GM19025 (cell line): ENCODE measurements around the gene PRKD2.

Experiments used
- ATAC-seq: cut with Tn5 transposase; IDR thresholded peaks from one replicate; pipeline ENCODE4 v1.9.1; 2021; ENCODE audit warnings: mild to moderate bottlenecking, low read depth, moderate library complexity; ENCODE audit not compliant: unreplicated experiment

The PRKD2 gene

DNA sequence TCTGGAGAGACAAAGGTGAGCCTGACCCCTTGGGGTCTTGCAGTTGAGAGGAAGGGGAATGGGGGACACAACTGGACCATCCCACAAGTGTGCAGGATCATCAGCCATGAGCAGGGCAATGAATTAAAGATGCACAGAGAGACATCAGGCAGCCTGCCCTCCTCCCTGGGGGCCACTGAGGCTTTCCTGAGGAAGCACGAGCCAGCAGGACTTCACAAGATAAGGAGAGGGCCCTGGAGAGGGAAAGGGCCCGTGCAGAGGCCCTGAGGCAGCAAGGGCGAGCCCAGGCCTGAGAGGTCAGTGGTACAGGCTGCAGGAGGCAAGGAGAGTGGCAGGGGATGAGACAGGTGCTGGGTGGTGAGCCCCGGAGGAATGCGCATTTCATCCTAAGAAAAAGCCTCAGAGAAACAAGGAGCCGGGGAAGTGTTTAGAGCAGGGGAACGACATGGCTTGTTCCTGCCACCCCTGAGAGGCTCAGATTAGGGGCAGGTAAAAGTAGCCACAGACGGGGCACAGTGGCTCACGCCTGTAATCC, 9.0 kb upstream of the PRKD2 start:
- ATAC-seq = no peak

DNA sequence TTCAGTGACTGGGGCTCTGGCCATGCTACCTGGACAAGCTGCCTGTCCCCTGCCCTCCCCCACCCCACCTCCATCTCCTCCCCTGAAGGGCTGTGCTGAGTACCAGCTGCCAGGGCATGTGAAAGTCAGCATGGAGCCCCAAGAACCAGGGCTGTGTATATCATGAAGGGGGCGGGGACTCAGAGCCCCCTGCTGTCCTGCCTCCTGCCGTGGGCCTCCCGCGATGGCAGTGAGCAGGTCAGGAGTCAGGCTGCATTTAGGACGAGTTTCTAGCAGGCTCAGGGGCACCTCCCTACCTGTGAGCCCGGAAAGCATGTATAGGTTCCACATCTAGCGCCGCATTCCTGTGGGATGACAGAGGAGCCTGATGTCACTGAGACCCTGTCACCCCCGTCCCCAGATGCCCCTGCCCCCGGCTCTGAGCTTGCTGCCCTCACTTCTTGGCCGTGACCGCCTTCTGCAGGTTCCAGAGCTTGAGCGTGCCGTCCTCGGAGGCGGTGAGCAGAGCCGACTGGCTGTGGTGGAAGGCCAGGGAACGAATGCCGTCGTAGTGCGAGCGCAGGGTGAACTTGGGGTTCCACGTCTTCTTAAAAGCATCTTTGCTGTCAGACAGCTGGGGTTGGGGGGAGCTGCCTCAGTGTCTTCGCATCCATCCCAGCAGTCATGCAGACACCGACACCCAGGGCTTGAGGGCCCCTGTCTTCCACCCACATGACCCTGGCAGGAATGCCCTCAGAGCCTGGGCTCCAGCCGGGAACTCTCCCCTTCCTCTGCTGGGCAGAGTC, 8.3 kb upstream of the PRKD2 start:
- ATAC-seq = no peak

DNA sequence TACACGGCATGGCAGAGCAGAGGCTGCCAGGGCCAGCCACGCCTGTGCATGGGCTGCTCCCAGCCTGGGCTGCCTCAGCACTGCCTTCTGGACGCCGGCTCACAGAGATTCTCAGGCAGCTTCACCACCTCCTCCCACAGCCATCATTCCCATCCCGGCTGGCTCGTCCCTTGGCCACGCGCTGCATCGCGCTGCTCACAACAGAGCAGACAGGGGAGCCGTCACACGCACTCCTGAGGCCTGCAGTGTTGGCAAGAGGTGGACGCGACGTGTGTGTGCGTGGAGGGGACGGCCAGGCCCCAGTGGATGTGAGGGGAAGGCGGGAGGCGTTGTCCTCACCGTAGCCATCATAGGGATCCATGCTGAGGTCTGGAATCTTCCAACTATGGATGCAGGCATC, 7.6 kb upstream of the PRKD2 start:
- ATAC-seq = no peak

DNA sequence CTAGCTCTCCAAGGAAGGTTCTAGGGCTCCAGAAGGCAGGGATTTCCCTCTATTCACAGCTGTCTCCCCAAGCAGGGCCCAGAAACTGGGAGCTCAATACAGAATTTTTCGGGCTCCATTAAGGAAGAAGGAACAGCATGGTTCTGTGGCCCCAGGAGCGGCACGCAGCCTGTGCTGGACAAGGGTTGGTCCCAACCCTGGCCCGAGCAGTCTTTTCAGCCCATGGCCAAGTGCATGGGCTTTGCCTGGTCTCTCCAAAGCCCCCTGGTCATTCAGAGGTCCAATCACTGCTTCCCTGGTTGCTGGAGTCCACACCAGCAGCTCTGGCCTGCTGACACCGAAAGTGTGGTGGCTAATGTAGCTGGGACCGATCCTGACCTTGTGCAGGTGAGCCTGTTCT, 6.6 kb upstream of the PRKD2 start:
- ATAC-seq = no peak

DNA sequence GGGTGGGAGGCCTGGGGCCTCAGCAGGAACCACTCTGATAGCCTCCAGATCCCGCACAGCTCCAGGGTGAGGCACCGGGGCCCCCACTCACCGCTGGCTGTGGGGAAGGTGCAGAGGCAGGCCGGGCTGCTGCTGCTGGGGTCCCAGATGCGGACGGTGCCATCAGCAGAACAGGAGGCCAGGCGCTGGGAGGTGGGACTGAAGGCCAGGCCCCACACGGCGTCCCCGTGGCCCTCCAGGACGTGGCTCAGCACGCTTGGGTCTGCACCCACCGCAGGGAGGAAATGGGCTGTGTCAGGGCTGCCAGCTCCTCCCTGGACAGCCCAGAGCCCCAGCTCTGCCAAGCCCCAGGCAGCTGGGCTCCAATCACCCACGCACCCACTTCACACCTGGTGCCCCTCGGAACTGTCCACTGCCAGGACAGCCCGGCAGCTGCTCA, 6.1 kb upstream of the PRKD2 start:
- no peak for ATAC-seq

DNA sequence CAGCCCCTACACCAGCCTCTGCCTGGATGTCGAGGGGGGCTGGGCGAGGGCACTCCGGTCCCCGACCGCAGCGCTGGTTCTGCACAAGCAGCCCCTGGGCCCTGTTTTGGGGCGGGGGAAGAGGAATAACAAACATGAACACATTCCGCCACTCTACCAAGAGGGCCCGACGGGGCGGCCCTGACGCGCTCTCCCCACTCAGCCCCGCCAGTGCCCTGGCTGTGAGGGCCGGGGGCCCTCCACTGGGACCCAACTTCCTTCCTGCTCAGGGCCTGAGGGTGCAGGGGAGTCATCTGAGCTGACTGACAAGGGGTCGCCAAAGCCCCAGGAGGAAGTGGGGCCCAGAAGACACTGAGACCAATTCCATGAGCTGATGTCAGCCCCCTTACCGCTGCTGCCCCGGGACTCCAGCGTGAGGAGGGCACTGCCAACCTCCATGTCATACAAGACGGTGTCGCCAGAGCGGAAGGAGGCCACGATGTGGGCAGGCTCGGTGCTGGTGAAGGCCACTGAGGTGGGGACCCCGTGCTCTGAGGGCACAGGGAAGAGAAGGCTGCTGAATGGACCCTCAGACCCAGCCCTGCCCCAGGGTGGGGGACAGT, 5.6 kb upstream of the PRKD2 start:
- no peak for ATAC-seq

DNA sequence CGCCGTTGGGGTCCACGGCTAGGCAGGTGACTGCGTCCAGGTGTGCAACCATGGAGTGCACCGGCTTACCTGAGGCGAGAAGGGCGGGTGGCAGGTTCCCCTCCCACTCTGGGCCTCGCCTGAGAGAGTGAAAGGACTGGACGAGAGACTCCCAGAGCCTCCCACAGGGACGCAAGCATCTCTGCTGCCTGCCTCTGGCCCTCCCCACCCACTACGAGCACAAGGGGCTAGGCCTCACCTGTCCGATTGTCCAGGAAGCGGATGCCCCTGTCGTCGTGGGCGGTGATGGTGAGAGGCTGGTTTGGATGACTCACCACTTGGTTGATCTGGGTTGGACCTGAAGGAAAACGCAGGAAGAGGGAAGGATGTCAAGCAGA, 5.1 kb upstream of the PRKD2 start:
- ATAC-seq = no peak

DNA sequence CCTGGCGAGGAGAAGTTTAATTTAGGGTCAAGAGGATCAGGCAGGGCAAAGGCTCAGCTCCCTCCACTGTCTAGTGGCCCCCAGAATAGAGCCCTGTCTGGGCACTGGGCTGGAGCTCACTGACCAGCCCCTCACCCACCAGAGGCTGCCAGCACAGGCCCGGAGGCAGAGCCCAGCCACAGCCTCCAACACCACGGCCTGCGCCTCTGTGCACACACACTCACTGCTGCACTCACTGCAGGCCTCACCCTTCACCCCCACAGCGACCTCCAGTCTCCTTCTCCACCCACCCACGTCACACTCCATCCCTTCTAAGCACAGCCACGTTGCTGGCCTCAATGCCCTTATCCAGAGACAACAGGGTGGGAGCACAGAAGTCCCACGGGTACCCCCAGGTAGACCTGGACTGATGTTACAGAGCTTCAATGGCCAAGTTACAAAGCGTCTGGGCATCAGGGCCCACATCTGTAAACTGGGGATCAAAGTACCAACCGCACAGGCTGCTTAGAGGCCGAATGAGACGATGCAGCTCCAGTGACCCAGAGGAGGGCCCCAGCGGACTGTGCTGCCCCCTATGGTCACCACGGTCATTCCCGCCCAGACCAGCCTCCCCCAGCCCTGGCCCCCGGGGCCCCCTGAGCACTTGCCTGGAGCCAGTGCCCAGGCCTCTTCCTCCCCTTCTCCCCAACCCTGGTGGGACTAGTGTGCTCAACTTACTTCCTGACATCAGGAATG, 4.5 kb upstream of the PRKD2 start:
- ATAC-seq = no peak

DNA sequence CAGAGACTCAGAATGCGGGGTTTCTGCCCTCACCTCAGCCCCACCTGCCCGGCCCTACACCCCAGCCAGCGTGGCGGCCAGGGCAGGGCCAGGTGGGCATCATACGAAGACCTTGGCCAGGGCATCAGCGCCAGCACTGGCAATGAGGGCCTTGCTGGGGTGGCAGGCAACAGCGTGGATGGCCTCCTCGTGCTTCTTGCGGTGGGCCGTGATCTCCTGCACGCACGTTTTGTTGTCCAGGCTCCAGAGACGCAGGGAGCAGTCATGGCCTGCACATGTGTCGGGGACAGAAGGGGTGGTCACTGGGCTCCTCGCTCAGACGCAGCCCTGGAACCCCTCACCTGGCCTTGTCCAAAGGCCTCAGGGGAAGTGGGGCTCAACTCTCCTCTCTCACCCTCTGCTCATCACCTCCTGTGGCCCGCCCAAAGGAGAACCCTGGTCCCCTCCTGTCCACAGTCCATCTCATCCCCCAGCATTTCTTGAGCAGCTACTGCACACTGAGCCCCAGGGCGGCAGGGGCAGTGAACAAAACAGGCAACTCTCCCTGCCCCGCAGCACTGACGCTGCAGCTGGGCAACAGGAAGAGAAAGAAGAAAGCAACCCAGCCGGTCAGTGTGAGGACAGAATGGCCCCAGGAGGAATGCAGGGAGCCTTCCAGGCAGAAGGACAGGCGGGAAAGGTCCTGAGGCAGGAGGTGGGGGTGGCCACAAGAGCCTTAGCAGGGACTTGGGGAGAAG, 3.8 kb upstream of the PRKD2 start:
- no peak for ATAC-seq

DNA sequence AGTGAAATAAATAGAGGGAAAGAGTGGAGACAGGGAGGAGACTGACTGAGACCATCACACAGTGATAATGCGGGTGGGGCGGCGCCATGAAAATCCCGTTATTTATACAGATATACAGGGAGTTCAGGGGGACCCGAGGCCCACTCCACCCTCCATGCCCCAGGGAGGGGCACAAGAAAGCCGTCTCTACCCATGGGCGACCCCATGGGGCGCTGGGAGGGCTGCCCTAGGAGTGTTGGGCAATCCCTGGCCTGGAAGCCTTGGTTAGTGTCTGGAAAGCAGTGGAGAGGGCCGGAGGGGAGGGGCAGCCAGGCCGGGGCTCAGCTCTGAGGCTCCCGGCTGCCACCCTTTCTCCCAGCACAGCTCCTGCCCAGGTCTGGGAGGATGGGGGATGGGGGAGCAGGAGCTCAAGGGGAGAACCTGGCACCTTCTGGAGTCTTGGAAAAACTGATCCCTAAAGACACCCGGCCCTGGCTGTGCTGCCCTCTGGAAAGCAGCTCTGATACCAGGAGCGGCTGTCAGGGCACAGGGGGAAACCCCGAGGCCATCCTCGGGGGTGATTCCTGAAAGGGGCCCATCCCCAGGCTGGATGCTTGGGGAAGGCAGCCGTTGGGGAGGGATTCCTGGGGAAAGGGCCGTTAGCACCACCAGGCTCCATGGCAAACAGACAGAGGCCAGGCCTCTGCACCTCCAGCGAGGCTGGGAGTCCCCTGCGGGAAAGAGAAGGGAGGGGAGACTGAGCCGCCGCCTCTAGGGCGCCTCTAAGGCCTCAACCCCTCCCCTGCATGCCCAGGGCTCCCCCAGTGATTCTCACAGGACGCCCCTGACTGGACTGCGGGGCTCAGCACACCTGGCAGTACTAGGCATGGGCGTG, 3.0 kb upstream of the PRKD2 start:
- no peak for ATAC-seq

DNA sequence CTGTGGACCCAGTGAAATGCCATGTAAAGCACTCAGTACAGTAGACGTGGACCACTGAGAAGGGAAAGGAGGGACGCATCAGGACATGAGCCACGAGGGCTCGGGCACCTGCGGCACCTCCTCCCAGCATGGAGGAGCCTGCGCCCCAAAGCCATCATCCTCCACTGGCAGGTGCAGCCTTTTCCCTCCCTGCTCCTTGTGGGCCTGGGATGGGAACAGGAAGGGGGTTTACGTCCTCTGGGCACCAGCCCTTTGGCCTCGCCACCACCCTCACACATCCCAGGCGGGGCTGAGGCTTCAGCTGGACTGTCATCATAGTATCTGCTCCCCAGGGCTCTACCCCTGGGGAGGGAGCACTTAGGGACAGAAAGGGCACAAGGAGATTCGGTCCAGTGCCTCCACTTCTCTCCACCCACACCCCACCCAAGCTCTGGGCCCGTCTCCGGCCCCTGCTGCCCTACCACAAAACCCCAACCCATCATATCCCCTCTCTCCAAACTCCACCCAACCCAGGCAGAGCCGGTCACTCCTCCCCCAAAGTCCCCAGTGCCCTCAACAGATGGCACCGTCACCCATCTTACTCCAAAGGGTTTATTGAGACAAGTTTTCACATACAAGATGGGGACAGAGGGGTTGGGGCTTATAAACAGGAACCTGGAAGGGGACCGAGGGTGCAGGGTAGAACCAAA, 2.2 kb upstream of the PRKD2 start:
- no peak for ATAC-seq

DNA sequence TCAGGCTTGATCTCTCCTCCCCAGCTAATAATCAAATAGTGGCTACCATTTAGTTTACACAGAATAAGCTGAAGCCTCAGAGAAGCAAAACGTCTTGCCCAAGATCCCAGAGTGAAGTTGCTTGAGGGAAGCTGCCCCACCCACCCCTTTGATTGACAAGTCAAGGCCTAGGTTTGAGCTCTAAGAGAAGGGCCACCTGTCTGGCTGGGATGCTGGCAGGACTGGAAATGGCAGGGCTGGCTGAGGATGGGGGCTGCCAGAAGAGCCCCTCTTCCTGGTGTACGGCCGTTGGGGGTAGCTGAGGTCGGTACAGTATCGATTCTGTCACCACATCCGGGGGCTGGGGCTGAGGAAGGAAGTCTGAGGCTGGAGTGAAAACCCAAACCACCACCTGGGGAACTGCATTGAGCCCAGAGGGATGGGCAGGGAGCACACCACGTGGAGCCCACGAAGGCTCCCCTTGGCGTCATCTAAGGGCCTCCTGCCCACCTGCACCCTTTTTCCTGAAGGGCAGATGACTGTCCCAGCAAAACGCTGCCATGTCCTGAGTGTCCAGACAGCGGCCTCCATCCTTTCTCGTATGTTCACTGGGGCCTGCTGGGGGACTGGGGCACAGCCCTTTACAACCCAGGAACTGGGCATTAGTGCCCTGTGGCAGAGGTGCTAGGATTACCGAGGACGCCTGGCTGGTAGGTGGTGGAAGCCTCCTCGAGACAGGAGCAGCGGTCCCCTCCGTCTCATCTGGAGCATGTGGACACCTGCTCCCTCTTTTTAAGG, 1.4 kb upstream of the PRKD2 start:
- no peak for ATAC-seq

DNA sequence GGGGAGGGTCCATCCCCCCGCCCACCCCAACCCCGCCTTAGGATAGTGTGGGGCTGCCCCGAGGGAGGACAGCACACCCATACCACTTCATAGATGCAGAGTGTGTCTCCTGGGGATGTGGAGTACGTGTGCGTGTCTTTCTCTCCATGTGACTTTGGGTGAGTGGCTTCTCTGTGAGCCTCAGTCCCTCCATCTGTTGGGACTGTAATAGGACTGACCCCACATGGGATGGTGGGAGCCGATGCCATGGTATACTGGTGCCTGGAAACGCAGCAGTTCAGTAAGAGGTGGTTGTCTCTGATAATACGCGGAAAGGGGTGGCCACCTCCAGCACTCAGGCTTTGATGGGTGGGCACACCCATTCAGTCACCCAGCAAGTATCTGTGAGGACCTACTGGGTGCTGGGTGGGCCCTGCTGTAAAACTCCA, 816 bp upstream of the PRKD2 start:
- ATAC-seq = no peak

DNA sequence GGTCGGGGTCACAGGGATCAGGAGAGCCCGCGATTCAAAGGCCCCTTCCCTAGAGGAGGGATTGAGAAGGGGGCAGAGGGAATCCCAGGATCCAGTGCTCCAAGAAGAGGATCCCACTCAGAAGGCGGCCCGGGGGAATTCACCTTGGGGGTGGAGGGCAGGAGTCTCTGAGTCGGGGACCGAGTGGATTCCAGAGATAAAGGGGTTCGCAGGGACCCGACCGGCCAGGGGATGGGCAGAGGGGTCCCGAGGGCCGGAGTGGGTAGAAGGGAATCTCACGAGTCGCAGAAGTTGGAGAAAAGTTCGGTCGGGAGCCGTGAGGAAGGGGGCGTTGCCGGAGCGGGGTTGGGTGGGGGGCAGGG, 261 bp downstream of the PRKD2 start:
- no peak for ATAC-seq

DNA sequence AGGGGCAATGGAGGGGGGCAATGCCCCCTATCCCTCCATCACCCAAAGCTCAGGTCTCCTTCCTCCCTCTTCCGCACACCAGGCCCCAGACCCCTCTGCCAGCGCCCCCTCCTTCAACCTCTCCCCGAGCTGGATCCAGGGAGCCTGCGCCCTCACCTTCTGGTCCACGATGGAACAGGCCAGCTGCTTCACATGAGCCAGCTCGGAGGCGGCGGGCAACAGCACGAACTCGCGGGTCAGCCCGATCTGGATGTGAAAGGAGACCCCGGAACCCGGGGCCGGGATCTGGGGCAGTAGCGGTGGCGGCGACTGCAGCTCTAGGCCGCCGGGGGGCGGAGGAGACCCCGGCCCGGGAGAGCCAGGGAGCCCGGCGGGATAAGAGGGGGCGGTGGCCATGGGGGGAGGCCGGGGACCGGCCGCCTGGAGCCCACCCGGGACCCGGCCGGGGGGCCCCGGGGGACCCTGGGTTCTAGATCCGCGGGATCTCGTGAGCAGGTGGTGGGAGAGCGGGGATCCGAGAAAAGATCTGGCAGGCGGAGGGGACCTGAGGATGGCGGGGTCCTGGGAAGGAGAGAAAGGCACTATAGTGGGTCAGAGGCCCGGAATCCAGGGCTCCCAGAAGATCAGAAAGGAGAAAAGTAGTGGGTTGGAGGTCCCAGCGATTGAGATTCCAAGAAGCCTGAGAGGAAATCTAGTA, 791 bp downstream of the PRKD2 start:
- no peak for ATAC-seq

DNA sequence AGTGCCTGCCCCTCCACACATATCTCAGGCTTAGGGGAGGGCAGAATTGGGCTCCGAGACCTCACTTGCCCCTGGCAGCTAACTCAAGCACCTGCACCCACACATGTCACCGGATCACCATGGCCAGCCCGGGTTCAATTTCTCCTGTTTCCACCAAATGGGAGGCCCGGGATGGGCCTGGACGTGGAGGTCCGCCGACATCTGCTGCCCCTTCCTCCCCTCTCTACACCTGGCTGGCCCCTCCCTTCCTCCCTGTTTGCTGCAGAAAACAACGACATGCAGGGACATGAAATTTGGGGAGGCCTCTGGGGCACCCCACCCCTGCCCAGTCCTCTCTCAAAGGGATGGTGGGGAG, 1.3 kb downstream of the PRKD2 start:
- ATAC-seq = no peak

DNA sequence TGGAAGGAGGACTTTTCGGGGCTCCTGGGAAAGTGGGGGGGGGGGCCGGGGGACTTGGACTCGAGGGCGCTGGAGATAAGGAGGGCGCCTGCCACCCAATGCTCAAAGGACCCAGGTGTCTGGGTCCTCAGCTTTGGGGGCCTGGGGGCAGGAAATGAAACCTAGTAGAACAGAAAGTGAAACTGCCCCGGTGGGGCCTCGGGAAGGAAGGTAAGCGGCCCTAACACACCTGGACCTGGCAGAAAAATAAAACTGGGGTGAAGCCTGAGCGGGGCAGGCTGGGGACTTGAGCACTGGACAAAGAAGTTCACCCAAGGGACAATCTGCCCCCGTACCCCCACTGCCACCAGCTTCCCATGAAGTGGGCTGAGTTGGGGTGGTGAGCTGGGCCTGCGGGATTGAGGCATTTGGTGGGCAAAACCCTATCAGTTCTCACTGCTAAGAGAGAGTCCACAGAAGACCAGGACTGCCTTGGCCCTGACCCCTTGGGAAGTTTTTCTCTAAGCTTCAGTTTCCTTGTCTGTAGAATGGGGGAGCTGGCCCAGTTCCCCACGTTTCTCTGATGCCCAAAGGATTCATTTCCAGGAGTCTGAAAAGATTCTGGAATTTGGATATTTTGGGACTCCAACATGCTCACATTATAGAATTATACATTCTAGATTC, 2.3 kb downstream of the PRKD2 start:
- no peak for ATAC-seq
